ENCODE data around the gene ANAPC2.

ANAPC2 gene

GRCh38 chr9:137159105-137160053 is 29.0 kb downstream of the ANAPC2 start:
- peak overlapping the region in 4 of 11 experiments; percentile 35 to 56 (median 40); a peak in 7 of 22 replicates for H3K9ac ChIP-seq
- no peak for TF ChIP-seq Cebpa-rat (IDR thresholded peaks at IDR 0.05)
- peaks cover 0 to 38% (median 6%) of the 10 kb centered on the region in 11 experiments; a peak in 8 of 22 replicates for H4K20me1 ChIP-seq
- no peaks in the 10 kb centered on the region for H3K9me3 ChIP-seq (replicated peaks in 1 of 11)
- H3K4me1 ChIP-seq = peaks cover 6 to 45% (median 34%) of the 10 kb centered on the region in 10 experiments
- H3K4me2 ChIP-seq = peak overlapping the region; percentile 60 to 97 (median 88)
- 0 out of 22 replicates have a peak overlapping the region, but pooled peaks of 1 of the 11 experiments have one; percentile 21 for H3K27ac ChIP-seq
- no peak overlapping the region for H3K4me3 ChIP-seq
- peaks cover 0 to 17% (median 0%) of the 10 kb centered on the region in 11 experiments; a peak in 4 of 22 replicates for H3K27me3 ChIP-seq
- H3K36me3 ChIP-seq = peaks cover 0 to 7% (median 0%) of the 10 kb centered on the region in 11 experiments; a peak in 2 of 22 replicates

- Histone ChIP-seq H3K9me3 (replicated peaks in 1 of 11) (no peaks in the 10 kb centered on the region), H3K4me3 (peak overlapping the region in 1 of 10 experiments; percentile 32; a peak in 1 of 20 replicates), H3K4me1 (peaks cover 6 to 39% (median 31%) of the 10 kb centered on the region in 10 experiments), H3K27me3 (peaks cover 0 to 17% (median 0%) of the 10 kb centered on the region in 11 experiments; a peak in 4 of 22 replicates), H3K36me3 (0 out of 22 replicates have a peak, but pooled peaks cover 0 to 2% (median 0%) of the 10 kb centered on the region in 11 experiments), H4K20me1 (peaks cover 0 to 32% (median 6%) of the 10 kb centered on the region in 11 experiments; a peak in 7 of 22 replicates), H3K9ac (peak overlapping the region in 5 of 11 experiments; percentile 22 to 56 (median 40); a peak in 7 of 22 replicates), H3K4me2 (peak overlapping the region; percentile 60 to 97 (median 88)), H3K27ac (0 out of 22 replicates have a peak overlapping the region, but pooled peaks of 1 of the 11 experiments have one; percentile 21)
- TF ChIP-seq Cebpa-rat (IDR thresholded peaks at IDR 0.05) = no peak
Observed at GRCh38 chr9:137158625-137159024, 29.7 kb downstream of the ANAPC2 start.

- Histone ChIP-seq H3K4me3 (no peak overlapping the region), H3K36me3 (no peaks in the 10 kb centered on the region), H4K20me1 (peaks cover 0 to 31% (median 6%) of the 10 kb centered on the region in 11 experiments; a peak in 6 of 22 replicates), H3K27ac (no peak overlapping the region), H3K9me3 (replicated peaks in 1 of 11) (no peaks in the 10 kb centered on the region), H3K4me2 (peak overlapping the region in 10 of 11 experiments; percentile 70 to 97 (median 90); a peak in 17 of 22 replicates), H3K27me3 (peaks cover 0 to 17% (median 0%) of the 10 kb centered on the region in 11 experiments; a peak in 4 of 22 replicates), H3K4me1 (peaks cover 6 to 39% (median 31%) of the 10 kb centered on the region in 10 experiments), H3K9ac (peak overlapping the region in 1 of 11 experiments; percentile 24; a peak in 1 of 22 replicates)
- no peak for TF ChIP-seq Cebpa-rat (IDR thresholded peaks at IDR 0.05)
Observed at GRCh38 chr9:137157618-137158415, 30.5 kb downstream of the ANAPC2 start.

- no peak overlapping the region for H3K4me3 ChIP-seq
- peaks cover 0 to 17% (median 0%) of the 10 kb centered on the region in 11 experiments; a peak in 3 of 22 replicates for H3K27me3 ChIP-seq
- TF ChIP-seq Cebpa-rat (IDR thresholded peaks at IDR 0.05) = no peak
Observed at GRCh38 chr9:137156567-137157375, 31.6 kb downstream of the ANAPC2 start.

GRCh38 chr9:137152844-137153405 is 35.4 kb downstream of the ANAPC2 start:
- no peak overlapping the region for H3K4me3 ChIP-seq
- peaks cover 0 to 27% (median 2%) of the 10 kb centered on the region in 11 experiments; a peak in 6 of 22 replicates for H4K20me1 ChIP-seq
- no peak overlapping the region for H3K9ac ChIP-seq
- TF ChIP-seq Cebpa-rat (IDR thresholded peaks at IDR 0.05) = no peak
- no peak overlapping the region for H3K27ac ChIP-seq
- H3K9me3 ChIP-seq (replicated peaks in 1 of 11) = no peaks in the 10 kb centered on the region
- H3K36me3 ChIP-seq = no peaks in the 10 kb centered on the region
- no peak overlapping the region for H3K4me2 ChIP-seq
- H3K4me1 ChIP-seq = peaks cover 12 to 38% (median 31%) of the 10 kb centered on the region in 10 experiments; a peak in 19 of 20 replicates
- no peaks in the 10 kb centered on the region for H3K27me3 ChIP-seq

More at GRCh38 chr9:137156567-137157375, 31.6 kb downstream of the ANAPC2 start:
- Histone ChIP-seq H3K27ac (no peak overlapping the region), H3K4me1 (peaks cover 6 to 39% (median 31%) of the 10 kb centered on the region in 10 experiments), H3K36me3 (no peaks in the 10 kb centered on the region), H3K9ac (no peak overlapping the region), H3K4me2 (peak overlapping the region in 7 of 11 experiments; percentile 79 to 97 (median 94); a peak in 12 of 22 replicates), H4K20me1 (peaks cover 0 to 31% (median 6%) of the 10 kb centered on the region in 11 experiments; a peak in 6 of 22 replicates), H3K9me3 (replicated peaks in 1 of 11) (no peaks in the 10 kb centered on the region)

GRCh38 chr9:137150617-137151457 is 37.5 kb downstream of the ANAPC2 start:
- H3K9ac ChIP-seq = peak overlapping the region in 1 of 11 experiments; percentile 3; a peak in 1 of 22 replicates
- peak overlapping the region in 1 of 10 experiments; percentile 19; a peak in 2 of 20 replicates for H3K4me3 ChIP-seq
- TF ChIP-seq Cebpa-rat (IDR thresholded peaks at IDR 0.05) = no peak
- H3K4me1 ChIP-seq = peaks cover 12 to 35% (median 30%) of the 10 kb centered on the region in 10 experiments; a peak in 19 of 20 replicates
- H3K9me3 ChIP-seq (replicated peaks in 1 of 11) = no peaks in the 10 kb centered on the region
- H4K20me1 ChIP-seq = peaks cover 0 to 19% (median 2%) of the 10 kb centered on the region in 11 experiments; a peak in 6 of 22 replicates
- peak overlapping the region in 7 of 11 experiments; percentile 12 to 91 (median 37); a peak in 10 of 22 replicates for H3K4me2 ChIP-seq
- peak overlapping the region in 5 of 11 experiments; percentile 1 to 64 (median 47); a peak in 6 of 22 replicates for H3K27ac ChIP-seq
- H3K36me3 ChIP-seq = no peaks in the 10 kb centered on the region
- H3K27me3 ChIP-seq = no peaks in the 10 kb centered on the region

Measured in BLaER1 treated with 17β-estradiol and CSF1 and Interleukin-3, amounts not matched to agents 10 nM and 100 nM (cell line).